ENCODE data around the gene FSIP1. TPM values are rescaled to one million over a fixed set of nuclear protein-coding genes. Genes with fewer than 3 reads are reported as not detected.

The FSIP1 gene
- 1.5 TPM in 1 of 2 replicates, not detected in the other for polyA plus RNA-seq

GRCh38 chr15:39782441-39783138, at the start of gene FSIP1:
Gene FSIP1 (minus strand): TSS chr15:39782841. CDS start chr15:39776524, 6,317 bp downstream.

GRCh38 chr15:39580485-39581241, 202.0 kb downstream of the FSIP1 start, which contains the start of gene THBS1:
Gene THBS1 (plus strand): TSS chr15:39581079. CDS start chr15:39581858, 779 bp downstream.

Other genes with a start within 250 kb of the FSIP1 start
- 22.2 and 30.5 TPM in 2 replicates for gene THBS1, start 201.8 kb downstream of the FSIP1 start, polyA plus RNA-seq
- 0.63 and 2.4 TPM in 2 replicates for gene GPR176, start 137.4 kb upstream of the FSIP1 start, polyA plus RNA-seq
- gene EIF2AK4, start 151.3 kb upstream of the FSIP1 start, polyA plus RNA-seq, result 5.3 and 10.7 TPM in 2 replicates

Data from Purkinje cell (primary cell).